ENCODE data around the gene HOOK2. TPM values are rescaled to one million over a fixed set of nuclear protein-coding genes. Genes with fewer than 3 reads are reported as not detected.

HOOK2 gene
- total and polyA plus RNA-seq, 9 of the 15 experiments (the other 6 are each of a cell fraction or from before 2014, with no cell fraction given): 1.3 to 17.2 (median 9.9) TPM

DNA sequence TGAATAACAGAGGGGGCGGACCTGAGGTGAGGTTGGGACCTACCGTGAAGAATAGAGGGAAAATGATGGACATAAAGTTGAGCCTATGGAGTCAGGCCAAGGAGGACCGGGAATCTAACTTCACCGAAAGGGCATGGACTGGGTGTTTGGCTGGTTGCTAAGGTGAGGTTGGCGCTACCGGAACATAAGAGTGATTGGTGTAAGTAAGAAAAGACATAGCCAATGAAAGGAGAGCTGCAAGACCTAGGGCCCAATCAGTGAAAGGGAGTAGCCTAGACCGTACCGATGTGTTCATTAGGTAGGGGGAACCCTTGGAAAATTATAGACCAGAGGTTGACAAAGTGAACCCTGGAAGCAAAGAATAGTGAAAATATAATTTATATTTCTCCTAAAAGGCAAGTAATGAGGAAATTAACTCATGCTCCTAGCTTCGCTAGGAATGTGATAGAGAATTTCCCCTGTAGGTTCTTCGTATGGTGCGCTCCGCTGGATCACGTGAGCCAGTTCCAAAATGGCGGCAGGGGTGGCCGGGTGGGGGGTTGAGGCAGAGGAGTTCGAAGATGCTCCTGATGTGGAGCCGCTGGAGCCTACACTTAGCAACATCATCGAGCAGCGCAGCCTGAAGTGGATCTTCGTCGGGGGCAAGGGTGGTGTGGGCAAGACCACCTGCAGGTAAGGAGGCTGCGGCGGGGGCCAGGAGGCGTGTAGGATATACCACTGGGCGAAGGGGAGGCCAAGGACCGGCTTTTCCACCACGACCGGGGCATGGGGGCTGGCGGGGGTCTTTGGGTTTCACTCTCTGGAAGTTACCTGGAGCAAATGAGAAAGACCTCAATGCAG lies 38.1 kb downstream of the HOOK2 start, which contains the start of gene GET3 (continued):
- TF ChIP-seq ZNF766 (CRISPR knock-in tag; conservative IDR thresholded peaks at IDR 0.05) (no peak), ERF (CRISPR knock-in tag; IDR thresholded peaks at IDR 0.05) (peak; percentile 19; the same call in 1 of the 2 replicates), RFX7 (CRISPR knock-in tag; IDR thresholded peaks at IDR 0.05) (no peak), BCL6 (CRISPR knock-in tag; IDR thresholded peaks at IDR 0.05) (no peak), EP300 (IDR thresholded peaks at IDR 0.05; ENCODE audit: low read length) (no peak; the same call in 1 of the 2 replicates), CBFA2T2 (conservative IDR thresholded peaks at IDR 0.05) (peak; percentile 81), HMG20B (CRISPR knock-in tag; IDR thresholded peaks at IDR 0.05) (no peak), TFE3 (CRISPR knock-in tag; IDR thresholded peaks at IDR 0.05) (peak; percentile 97), FOXA1 (IDR thresholded peaks at IDR 0.05; ENCODE audit: borderline replicate concordance) (no peak), TARDBP (IDR thresholded peaks at IDR 0.05) (no peak), NR1H2 (CRISPR knock-in tag; IDR thresholded peaks at IDR 0.05) (no peak), CSDE1 (IDR thresholded peaks at IDR 0.05) (0 out of 4 replicates have a peak, but pooled peaks of 1 of the 2 experiments have one; percentile 40), SMARCC2 (IDR thresholded peaks at IDR 0.05; ENCODE audit: low read depth) (no peak), DIDO1 (tag; IDR thresholded peaks at IDR 0.05; ENCODE audit: low read depth) (peak; percentile 84; the same call in 1 of the 2 replicates), NBN (IDR thresholded peaks at IDR 0.05; ENCODE audit: low read depth) (peak; percentile 37; the same call in 1 of the 2 replicates), MIER1 (IDR thresholded peaks at IDR 0.05; ENCODE audit: low read depth) (0 out of 2 replicates have a peak, but pooled peaks have one; percentile 17), RFX5 (IDR thresholded peaks at IDR 0.05; ENCODE audit: low read depth, low read length) (0 out of 2 replicates have a peak, but pooled peaks have one; percentile 39), ZBTB7A (IDR thresholded peaks at IDR 0.05; ENCODE audit: borderline replicate concordance, control insufficient read depth, low read depth, low read length) (0 out of 2 replicates have a peak, but pooled peaks have one; percentile 34), ZNF584 (CRISPR knock-in tag; IDR thresholded peaks at IDR 0.05; ENCODE audit: low read depth) (no peak), MTF1 (CRISPR knock-in tag; IDR thresholded peaks at IDR 0.05; ENCODE audit: borderline replicate concordance) (no peak)
- TF ChIP-seq, protein P1, sequence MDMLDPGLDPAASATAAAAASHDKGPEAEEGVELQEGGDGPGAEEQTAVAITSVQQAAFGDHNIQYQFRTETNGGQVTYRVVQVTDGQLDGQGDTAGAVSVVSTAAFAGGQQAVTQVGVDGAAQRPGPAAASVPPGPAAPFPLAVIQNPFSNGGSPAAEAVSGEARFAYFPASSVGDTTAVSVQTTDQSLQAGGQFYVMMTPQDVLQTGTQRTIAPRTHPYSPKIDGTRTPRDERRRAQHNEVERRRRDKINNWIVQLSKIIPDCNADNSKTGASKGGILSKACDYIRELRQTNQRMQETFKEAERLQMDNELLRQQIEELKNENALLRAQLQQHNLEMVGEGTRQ (CRISPR knock-in tag; IDR thresholded peaks at IDR 0.05): peak; percentile 99
- TF ChIP-seq, protein P2, sequence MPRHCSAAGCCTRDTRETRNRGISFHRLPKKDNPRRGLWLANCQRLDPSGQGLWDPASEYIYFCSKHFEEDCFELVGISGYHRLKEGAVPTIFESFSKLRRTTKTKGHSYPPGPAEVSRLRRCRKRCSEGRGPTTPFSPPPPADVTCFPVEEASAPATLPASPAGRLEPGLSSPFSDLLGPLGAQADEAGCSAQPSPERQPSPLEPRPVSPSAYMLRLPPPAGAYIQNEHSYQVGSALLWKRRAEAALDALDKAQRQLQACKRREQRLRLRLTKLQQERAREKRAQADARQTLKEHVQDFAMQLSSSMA (CRISPR knock-in tag; IDR thresholded peaks at IDR 0.05): no peak
- TF ChIP-seq, protein P3, sequence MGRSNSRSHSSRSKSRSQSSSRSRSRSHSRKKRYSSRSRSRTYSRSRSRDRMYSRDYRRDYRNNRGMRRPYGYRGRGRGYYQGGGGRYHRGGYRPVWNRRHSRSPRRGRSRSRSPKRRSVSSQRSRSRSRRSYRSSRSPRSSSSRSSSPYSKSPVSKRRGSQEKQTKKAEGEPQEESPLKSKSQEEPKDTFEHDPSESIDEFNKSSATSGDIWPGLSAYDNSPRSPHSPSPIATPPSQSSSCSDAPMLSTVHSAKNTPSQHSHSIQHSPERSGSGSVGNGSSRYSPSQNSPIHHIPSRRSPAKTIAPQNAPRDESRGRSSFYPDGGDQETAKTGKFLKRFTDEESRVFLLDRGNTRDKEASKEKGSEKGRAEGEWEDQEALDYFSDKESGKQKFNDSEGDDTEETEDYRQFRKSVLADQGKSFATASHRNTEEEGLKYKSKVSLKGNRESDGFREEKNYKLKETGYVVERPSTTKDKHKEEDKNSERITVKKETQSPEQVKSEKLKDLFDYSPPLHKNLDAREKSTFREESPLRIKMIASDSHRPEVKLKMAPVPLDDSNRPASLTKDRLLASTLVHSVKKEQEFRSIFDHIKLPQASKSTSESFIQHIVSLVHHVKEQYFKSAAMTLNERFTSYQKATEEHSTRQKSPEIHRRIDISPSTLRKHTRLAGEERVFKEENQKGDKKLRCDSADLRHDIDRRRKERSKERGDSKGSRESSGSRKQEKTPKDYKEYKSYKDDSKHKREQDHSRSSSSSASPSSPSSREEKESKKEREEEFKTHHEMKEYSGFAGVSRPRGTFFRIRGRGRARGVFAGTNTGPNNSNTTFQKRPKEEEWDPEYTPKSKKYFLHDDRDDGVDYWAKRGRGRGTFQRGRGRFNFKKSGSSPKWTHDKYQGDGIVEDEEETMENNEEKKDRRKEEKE (IDR thresholded peaks at IDR 0.05; ENCODE audit: borderline replicate concordance in 1 of 2, control insufficient read depth in 1 of 2, low read depth in 2 of 2, low read length in 1 of 2): peak in 1 of 2 experiments; percentile 92; a peak in 2 of 4 replicates
